GM19463 (cell line): Measurements from ENCODE around the gene SPARC.
A peak's percentile ranks its signal among the peaks of the same experiment; 100 is the strongest.
"Not testable (repeated sequence)": the region's sequence is repeated elsewhere in the genome, so short reads cannot be mapped to it uniquely, and the experiment has no call there.

Source experiments
- ATAC-seq: cut with Tn5 transposase; IDR thresholded peaks from one replicate; pipeline ENCODE4 v1.9.1; 2021; ENCODE audit warnings: mild to moderate bottlenecking, moderate library complexity; ENCODE audit not compliant: unreplicated experiment

Gene SPARC, protein sequence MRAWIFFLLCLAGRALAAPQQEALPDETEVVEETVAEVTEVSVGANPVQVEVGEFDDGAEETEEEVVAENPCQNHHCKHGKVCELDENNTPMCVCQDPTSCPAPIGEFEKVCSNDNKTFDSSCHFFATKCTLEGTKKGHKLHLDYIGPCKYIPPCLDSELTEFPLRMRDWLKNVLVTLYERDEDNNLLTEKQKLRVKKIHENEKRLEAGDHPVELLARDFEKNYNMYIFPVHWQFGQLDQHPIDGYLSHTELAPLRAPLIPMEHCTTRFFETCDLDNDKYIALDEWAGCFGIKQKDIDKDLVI

DNA sequence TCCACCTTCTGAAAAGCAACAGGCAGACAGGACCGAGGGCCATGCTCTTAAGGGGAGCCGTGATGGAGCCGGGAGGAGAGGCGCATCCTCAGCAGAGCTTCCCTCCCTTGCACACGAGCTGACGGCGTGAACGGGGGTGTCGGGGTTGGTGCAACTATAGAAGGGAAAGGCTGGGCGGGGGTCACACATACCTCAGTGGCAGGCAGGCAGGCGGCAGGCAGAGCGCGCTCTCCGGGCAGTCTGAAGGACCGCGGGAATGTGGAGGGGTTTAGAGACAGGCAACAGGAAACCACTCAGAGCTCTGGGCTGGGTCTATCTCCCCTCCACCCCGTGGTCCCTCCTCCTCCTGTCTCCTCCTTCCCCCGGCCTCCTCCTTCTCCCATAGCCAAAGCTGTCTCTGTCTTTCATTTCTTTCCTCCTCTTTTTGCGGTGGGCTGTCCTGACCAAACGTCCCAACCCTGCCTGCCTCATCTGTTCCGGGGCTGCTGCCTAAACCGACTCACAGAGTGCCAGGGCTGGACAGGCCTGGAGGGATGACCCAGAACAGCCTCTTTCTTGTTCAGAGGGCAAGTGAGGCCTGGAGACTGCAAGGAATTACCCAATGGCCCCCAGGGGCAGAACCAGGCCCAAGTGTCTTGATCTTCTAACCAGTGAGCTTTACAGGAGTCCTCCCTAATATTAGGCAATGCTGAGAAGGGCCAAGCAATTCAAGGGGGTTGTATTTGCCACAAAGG lies at the start of gene SPARC:
Gene SPARC (minus strand): TSS at position 242 of the 734 bp plus-strand sequence. CDS start 10,727 bp downstream, outside the sequence.
- ATAC-seq: peak; percentile 92

DNA sequence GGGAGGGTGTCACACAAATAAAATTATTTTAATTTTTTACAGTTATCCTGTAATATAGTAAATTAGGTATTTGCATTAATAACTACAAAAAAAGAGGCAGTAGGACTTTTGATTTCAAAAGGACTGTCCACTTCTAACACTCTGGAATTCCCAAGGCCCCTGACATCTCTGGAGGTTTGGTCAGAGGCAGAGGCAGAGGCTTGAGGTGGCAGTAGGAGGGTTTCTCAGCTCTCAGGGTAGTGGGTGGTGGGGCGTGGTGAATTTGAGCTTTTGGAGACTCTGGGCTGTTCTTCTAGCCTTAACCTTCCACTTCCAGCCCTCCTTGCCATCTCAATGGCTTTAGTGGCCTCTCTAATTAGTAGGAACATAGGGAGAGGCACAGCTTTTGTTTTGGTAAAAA lies 48.9 kb upstream of the SPARC start:
- ATAC-seq: no peak

DNA sequence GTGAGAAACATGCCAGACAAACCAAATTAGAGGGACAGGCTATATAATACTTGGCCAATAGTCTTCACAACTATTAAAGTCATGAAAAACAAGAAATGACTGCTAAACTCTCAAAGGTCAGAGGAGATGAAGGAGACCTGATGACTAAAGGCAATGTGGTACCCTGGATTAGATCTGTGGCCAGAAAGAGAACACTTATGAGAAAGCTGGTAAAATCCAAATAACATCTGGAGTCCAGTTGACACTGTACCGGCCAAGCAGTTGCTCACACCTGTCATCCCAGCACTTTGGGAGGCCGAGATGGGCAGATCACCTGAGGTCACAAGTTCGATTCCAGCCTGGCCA lies 47.3 kb upstream of the SPARC start:
- ATAC-seq: no peak

DNA sequence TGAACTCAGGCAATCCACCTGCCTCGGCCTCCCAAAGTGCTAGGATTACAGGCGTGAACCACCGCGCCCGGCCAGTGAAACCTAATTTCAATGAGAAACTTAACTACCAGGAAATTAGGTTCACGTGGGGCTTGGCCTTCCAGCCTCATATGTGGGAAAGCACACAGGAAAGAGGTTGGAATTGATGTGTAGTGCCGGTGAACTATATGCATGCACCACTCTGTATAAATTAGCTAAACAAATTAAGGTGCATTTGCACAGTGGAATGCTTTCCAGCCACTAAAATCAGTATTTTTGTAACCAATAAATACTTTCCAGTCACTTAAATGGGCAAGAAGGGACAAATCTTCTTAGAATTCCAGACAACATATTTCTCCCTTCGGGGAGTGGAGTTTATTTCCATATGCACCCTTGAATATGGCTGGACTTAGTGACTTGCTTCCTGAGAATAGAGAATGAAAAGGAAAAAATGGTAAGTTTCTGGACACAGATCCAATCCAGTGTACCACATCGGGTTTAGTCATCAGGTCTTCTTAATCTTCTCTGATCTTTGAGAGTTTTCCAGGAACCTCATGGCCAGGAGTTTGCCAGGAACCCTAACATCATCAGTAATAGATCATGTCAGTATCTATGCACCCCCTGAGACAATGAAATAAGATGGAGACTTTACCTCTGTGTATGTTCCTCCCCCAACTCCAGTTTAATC lies 46.8 kb upstream of the SPARC start:
- ATAC-seq: no peak

DNA sequence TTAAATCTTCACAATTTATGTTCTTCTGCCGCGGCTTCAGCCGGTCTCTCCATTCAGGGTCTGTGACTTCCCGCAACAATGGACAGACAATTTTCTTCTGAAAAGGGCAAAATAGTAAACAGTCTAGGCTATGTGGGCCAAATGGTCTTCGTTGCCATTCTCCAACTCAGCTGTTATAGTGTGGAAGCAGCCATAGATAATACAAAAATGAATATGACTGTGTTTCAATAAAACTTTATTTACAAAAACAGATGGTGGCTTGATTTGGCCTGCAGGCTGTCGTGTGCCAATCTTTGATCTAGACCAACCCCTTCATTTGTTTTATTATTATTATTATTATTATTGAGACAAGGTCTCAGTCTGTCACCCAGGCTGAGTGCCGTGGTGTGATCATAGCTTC lies 43.7 kb upstream of the SPARC start:
- ATAC-seq: no peak

DNA sequence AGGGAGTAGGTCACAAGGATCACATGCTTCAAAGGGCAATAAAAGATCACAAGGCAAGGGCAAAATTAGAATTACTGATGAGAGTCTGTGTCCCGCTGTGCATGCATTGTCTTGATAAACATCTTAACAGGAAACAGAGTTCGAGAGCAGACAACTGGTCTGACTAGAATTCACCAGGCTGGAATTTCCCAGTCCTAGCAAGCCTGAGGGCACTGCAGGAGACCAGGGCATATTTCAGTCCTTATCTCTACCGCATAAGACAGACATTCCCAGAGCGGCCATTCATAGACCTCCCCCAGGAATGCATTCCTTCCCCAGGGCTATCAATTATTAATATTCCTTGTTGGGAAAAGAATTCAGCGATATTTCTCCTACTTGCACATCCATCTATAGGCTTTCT lies 42.9 kb upstream of the SPARC start:
- not testable (repeated sequence) for ATAC-seq

DNA sequence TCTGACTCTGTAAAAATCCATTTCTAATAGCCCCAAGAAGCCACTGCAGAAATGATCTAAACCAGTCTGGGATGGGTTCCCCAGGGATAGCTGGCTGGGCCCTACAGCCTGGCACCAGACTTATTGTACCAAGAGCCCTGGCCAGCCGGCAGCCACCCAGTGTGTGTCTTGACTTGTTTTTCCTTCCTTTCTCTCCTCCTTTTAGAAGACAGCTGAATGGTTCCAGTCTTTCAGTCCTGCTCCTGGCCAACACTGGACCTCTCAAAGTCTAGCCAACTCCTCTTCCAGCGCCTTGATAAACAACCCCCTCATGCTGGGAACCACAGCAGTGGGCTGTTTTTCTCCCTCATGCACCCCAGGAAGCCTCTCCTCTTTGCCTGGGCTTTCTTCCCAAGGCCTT lies 37.6 kb upstream of the SPARC start:
- ATAC-seq: no peak

DNA sequence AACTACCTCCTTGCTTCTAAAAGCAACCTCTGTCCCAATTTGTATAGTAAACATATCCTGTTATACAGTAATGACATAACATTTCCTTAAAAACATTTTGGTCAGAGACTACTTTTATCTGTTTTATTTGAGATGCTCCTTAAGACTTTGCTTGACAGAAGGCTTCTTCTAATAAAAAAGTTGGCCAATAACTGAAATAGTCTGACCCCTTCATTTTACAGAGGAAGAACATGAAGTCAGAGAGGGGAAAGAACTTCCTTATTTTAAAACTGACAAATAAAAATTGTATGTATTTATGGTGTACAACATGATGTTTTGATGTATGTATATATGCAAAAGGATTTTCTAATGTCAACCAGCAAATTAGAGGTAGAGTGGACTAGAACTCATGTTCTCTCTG lies 35.8 kb upstream of the SPARC start:
- ATAC-seq: no peak

DNA sequence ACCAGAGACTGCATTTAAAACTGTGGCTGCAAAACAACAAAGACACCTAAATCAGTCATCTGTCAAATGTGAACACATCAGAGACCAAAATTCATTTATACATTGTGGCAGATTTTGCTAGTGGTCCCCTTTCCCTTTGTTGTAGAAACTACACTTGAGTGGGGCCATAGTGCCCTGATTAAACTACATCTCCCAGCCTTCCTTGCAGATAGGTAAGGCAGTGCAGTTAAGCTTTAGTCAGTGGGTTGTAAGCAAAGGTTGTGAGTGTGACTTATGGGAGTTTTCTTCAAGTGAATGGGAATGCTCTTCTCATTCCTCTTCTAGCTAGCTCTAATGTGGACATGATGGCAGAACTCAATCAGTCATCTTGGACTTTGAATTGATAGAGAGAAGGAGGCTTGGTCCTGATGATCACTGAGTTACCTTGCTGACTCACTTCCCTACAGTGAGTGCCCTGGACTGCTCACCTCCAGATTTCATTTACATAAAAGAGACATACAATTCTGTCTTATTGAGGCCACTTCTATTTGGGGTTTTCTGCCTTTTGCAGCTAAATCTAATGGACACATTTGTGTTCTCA lies 35.2 kb upstream of the SPARC start:
- ATAC-seq: no peak

DNA sequence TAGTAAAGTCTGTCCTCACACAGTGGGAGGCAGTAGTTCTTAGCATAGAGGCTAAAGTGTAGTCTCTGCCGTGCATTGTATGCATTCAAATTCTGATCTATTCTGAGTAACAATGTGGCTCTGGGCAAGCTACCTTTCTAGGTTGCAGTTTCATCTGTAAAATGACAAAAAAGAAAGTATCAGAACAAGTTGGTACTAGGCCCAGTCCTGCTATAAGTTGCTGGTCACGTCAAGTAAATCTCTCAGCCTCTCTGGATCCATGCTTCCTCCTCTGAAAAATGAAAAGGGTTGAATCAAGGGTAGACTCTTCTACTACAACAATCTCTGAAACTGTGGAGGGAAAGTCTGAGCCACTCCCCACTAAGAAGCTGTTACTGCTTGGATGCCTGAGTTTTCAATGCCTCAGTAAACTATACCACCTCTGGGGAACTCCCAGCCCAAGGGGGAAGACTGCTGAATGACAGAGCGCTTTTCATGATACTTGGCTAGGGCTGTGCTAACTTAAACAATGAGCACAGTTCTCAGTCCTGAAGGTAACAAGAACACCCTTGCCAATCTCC lies 34.5 kb upstream of the SPARC start:
- ATAC-seq: peak; percentile 84

DNA sequence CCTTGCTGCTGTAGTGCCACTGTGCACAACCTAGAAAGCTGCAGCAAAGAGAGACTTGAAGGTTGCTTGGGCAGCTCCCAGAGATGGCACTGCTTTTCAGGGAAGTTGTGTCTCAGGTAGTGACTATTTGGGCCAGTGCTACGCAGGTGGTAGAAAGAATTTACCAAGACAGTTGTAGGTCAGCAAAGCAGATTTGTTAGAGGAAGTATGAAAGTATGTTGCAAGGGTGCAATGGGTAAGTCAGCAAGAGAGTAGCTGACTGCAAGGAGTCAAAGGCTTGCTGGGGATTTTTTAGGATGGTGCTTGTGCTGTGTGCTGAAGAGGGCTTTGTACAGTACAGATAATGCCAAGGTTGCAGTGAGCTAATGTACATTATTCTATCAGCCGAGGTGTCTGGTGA lies 33.5 kb upstream of the SPARC start:
- no peak for ATAC-seq

DNA sequence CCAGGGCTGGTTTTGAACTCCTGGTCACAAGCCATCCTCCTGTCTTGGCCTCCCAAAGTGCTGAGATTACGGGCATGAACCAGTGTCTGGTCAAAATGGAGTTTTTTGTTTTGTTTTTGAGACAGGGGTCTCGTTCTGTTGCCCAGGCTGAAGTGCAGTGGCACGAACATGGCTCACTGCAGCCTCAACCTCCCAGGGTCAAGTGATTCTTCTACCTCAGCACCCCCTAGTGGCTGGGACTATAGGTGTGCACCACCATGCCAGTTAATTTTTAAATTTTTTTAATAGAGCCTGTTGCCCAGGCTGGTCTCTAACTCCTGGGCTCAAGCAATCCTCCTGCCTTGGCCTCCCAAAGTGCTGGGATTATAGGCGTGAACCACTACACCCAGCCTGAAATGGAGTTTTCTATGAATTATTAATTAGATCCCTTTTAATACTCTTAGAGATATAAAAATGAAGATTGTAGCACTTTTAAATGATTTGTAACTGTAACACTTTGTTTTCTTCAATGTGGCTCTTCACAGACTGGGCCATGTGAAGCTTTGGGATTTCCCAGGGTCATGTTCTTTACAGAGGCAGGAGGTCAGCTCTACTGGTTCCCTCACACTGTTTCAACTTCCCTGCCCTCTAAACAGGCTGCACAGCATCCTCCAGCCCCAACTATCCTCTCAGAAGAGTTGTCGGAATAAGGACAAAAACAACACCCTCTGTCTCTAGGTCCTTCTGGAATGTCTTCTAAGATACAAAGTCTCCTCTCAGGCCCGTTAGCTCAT lies 32.7 kb upstream of the SPARC start:
- no peak for ATAC-seq

DNA sequence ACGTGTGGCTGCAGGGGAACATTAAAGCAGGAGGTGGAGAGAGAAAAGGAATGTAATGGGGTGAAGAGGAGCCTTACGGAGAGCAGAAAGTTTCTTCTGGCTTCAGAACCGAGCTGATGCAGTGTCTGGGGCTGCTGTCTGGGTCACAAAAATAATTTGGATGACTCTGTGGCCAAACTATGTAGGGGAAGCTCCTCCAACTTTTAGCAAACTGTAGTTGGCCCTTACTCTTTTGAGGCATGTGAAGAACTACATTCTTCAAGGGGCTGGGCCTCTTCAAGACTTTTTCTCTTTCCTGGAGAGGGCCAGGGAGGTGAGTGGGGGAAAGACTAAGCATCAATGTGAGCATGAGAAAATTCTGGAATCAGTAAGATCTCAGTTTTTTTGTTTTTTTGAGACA lies 31.9 kb upstream of the SPARC start:
- ATAC-seq: no peak

DNA sequence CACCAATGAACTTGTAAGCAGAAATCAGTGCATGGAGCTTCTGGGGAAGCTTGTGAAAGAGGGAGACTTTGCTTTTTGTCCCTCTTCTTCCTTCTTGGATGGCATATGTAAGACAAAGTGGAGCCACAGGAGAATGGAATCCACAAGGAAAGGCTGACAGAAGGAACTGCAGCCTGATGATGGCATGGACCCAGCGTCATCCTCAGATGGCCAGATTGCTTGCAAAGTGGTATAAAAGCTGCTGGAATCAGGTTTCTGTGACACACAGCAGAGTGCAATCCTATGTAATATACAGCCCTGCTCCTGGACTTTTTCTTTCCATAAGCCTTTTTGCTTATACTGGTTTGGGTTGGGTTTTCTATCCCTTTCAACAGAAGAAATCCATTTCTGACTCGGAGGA lies 31.4 kb upstream of the SPARC start:
- ATAC-seq: no peak

DNA sequence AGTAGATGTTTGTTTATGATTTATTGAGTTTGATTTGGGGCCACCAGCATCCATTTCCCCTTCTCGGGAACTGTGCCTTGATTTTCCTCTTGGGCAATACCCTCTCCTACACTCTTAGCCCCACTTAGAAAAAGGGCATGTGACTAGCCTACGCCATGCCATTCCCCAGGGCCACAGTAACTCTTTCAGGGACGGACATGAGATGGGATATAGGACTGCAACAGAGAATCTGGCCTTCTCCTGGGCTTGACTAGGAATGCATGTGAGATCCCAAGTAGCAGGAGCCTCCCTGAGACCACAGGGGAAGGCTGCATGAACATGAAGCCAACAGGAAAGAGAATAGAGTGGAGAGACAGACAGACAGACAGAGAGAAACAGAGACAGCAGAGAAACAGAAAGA lies 30.7 kb upstream of the SPARC start:
- no peak for ATAC-seq

DNA sequence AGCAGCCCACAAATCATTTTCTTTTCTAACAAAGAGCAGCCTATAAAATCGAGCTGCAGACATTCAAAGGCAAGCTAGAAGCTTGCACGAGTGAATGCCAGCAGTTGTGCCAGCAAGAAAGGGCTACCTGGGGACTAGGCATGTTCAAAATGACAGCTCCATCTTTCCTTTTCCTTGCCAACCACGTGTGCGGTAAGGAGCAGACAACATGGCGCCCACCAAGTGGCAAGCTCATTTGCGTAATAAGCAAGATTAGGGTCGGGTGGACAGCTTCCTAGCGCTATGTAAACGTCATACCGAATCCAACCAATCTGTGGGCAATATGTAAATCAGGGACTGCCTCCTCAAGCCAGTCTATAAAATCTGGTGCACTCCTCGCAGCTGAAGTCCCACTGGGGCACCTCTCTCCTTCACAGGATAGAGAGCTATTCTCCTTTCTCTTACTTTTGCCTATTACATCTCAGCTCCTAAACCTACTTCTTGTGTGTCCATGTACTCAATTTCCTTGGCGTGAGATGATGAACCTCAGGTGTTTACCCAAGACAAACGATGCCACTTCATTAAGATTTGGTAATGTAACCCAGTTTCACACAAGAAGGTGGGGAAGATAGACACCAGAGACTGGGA lies 22.5 kb upstream of the SPARC start:
- no peak for ATAC-seq

DNA sequence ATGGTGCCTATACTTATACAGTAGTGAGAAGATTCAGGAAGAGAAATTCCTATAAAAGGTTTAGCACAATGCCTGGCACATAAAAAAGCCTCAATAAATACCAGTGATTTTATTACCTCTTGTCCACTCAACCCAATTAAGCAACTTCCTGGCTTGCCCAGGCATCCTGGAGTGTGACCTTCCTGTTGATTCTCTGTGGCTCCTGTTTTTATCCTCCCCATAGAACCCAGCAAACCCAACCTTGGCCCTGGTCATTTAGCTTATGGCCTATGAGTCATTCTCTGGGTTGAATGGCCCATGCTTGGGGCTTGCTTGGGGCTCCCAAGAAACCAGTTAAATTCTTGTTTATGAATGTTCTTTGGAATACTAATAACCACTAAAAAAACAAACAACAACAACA lies 21.4 kb upstream of the SPARC start:
- no peak for ATAC-seq

DNA sequence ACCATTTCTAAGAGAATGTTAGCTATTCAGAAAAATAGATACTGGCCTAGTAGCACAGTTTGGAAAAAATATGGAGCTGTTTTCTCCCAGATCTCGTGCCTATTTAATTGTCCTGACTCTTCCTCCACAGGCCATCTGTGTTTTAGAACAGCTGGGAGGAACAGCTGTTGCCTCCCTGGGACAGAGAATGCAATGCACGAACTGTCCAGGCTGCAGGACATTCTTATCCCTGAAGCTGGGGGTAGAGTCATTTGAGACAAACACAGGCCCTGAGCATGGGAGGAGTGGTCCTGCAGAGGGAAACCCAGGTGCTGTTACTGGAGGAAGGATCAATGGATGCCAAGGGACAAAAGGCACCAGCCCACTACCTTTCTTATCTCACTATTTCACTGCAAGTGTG lies 20.9 kb upstream of the SPARC start:
- no peak for ATAC-seq

DNA sequence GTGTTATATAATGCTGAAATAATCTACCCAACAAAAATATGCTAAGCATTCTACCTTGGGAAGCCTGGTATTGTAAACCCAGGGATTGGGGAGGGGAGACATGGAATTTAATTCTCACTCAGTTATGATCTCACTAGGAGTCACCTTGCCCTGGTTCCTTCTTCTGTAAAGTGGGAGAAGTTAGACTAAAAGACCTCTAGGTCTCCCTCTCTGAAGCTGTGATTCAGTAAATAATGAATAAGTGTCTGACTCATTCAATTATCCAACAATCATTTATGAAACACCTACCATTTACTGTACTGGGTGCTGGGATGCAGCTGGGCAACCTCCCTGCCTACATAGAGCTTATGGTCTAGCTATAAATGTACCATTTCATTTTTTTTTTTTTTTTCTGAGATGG lies 20.2 kb upstream of the SPARC start:
- ATAC-seq: no peak

DNA sequence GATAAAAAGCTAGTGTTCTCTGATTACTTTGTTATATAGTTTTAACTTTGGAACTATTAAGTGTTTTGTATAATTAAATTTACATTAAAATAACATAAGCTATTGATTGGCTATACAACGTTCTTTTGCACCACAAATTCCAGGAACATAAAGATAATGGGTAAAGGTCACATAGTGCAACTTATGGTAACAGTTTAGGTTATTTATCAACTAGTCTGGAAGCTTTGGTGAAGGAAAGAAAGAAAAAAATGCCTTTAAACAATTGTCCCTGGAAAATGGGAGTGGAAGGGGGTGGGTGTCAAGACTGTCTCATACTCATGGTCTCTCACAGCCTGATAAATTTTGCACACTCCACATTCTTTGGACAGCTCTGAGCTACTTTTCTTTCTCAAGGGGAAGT lies 17.1 kb upstream of the SPARC start:
- no peak for ATAC-seq
